Right kidney (tissue), 1 donor: ENCODE measurements around the gene UQCRC1.

Experiments used
- DNase-seq: peaks from one replicate; pipeline ENCODE4 v3.0.0-alpha.2; 2016

UQCRC1 gene

GRCh38 chr3:48599509-48600285 lies 9.7 kb downstream of the UQCRC1 start:
- no peak for DNase-seq

GRCh38 chr3:48599077-48599501 lies 10.4 kb downstream of the UQCRC1 start:
- DNase-seq, result no peak

- DNase-seq, result peak; percentile 59
These were observed 10.9 kb downstream of the UQCRC1 start for GRCh38 chr3:48598323-48599076.

GRCh38 chr3:48597408-48597800 lies 12.0 kb downstream of the UQCRC1 start:
- peak; percentile 3 for DNase-seq

- peak; percentile 6 for DNase-seq
These were observed 12.6 kb downstream of the UQCRC1 start for GRCh38 chr3:48596676-48597407.

GRCh38 chr3:48596157-48596556 lies 13.3 kb downstream of the UQCRC1 start:
- no peak for DNase-seq

GRCh38 chr3:48595526-48596121 lies 13.8 kb downstream of the UQCRC1 start:
- DNase-seq, result peak; percentile 41

GRCh38 chr3:48595075-48595525 lies 14.3 kb downstream of the UQCRC1 start, which contains the start of gene COL7A1:
Gene COL7A1, minus strand, starts transcription at chr3:48595329. Its CDS starts 170 bp downstream, at chr3:48595159.
- DNase-seq, result peak; percentile 47

GRCh38 chr3:48594417-48595049 lies 14.9 kb downstream of the UQCRC1 start:
- DNase-seq, result peak; percentile 47

- no peak for DNase-seq
These were observed 16.1 kb downstream of the UQCRC1 start for GRCh38 chr3:48593337-48593736.

- DNase-seq, result no peak
These were observed 16.8 kb downstream of the UQCRC1 start for GRCh38 chr3:48592519-48593087.

- DNase-seq, result no peak
These were observed 17.4 kb downstream of the UQCRC1 start for GRCh38 chr3:48591886-48592518.

GRCh38 chr3:48591436-48591835 lies 18.0 kb downstream of the UQCRC1 start:
- no peak for DNase-seq

- no peak for DNase-seq
These were observed 21.2 kb downstream of the UQCRC1 start for GRCh38 chr3:48588230-48588629.

- DNase-seq, result no peak
These were observed 21.8 kb downstream of the UQCRC1 start for GRCh38 chr3:48587686-48588085.

- no peak for DNase-seq
These were observed 24.0 kb downstream of the UQCRC1 start for GRCh38 chr3:48585411-48585810.

GRCh38 chr3:48584836-48585235 lies 24.6 kb downstream of the UQCRC1 start:
- no peak for DNase-seq

- no peak for DNase-seq
These were observed 27.6 kb downstream of the UQCRC1 start for GRCh38 chr3:48581621-48582481.

- DNase-seq, result no peak
These were observed 32.8 kb downstream of the UQCRC1 start for GRCh38 chr3:48576647-48577046.

- no peak for DNase-seq
These were observed 34.1 kb downstream of the UQCRC1 start for GRCh38 chr3:48575366-48575765.
